ENCODE measurements around the gene ZNF385B.
"Not testable (repeated sequence)": the region's sequence is repeated elsewhere in the genome, so short reads cannot be mapped to it uniquely, and the experiment has no call there.

ZNF385B gene

GRCh38 chr2:179629776-179630175, 231.6 kb downstream of the ZNF385B start:
- not testable (repeated sequence) for DNase-seq (ENCODE audit: low spot score)

GRCh38 chr2:179626261-179626660, 235.2 kb downstream of the ZNF385B start:
- no peak for DNase-seq (ENCODE audit: low spot score)

GRCh38 chr2:179622635-179623300, 238.6 kb downstream of the ZNF385B start:
- DNase-seq (ENCODE audit: low spot score) = no peak

- DNase-seq (ENCODE audit: low spot score) = no peak
Measured at GRCh38 chr2:179622112-179622511, 239.3 kb downstream of the ZNF385B start.

GRCh38 chr2:179619947-179620467, 241.4 kb downstream of the ZNF385B start:
- DNase-seq (ENCODE audit: low spot score) = no peak

- DNase-seq (ENCODE audit: low spot score) = no peak
Measured at GRCh38 chr2:179614121-179614520, 247.3 kb downstream of the ZNF385B start.

- DNase-seq (ENCODE audit: low spot score) = no peak
Measured at GRCh38 chr2:179613701-179614100, 247.7 kb downstream of the ZNF385B start.

GRCh38 chr2:179613299-179613651, 248.1 kb downstream of the ZNF385B start:
- DNase-seq (ENCODE audit: low spot score) = no peak

GRCh38 chr2:179612591-179613298, 248.7 kb downstream of the ZNF385B start:
- no peak for DNase-seq (ENCODE audit: low spot score)

GRCh38 chr2:179612108-179612507, 249.3 kb downstream of the ZNF385B start:
- DNase-seq (ENCODE audit: low spot score) = no peak

GRCh38 chr2:179606141-179606540, 255.3 kb downstream of the ZNF385B start:
- DNase-seq (ENCODE audit: low spot score) = no peak

- DNase-seq (ENCODE audit: low spot score) = no peak
Measured at GRCh38 chr2:179605341-179605740, 256.1 kb downstream of the ZNF385B start.

GRCh38 chr2:179604598-179604997, 256.8 kb downstream of the ZNF385B start:
- DNase-seq (ENCODE audit: low spot score) = no peak

- no peak for DNase-seq (ENCODE audit: low spot score)
Measured at GRCh38 chr2:179602452-179602851, 259.0 kb downstream of the ZNF385B start.

GRCh38 chr2:179596018-179596417, 265.4 kb downstream of the ZNF385B start:
- DNase-seq (ENCODE audit: low spot score) = no peak

GRCh38 chr2:179595284-179595683, 266.1 kb downstream of the ZNF385B start:
- no peak for DNase-seq (ENCODE audit: low spot score)

- DNase-seq (ENCODE audit: low spot score) = no peak
Measured at GRCh38 chr2:179594268-179595112, 266.9 kb downstream of the ZNF385B start.

- no peak for DNase-seq (ENCODE audit: low spot score)
Measured at GRCh38 chr2:179593323-179593722, 268.1 kb downstream of the ZNF385B start.

- DNase-seq (ENCODE audit: low spot score) = no peak
Measured at GRCh38 chr2:179592167-179592936, 269.1 kb downstream of the ZNF385B start.

GRCh38 chr2:179591690-179592089, 269.7 kb downstream of the ZNF385B start:
- no peak for DNase-seq (ENCODE audit: low spot score)

GRCh38 chr2:179588486-179589145, 272.8 kb downstream of the ZNF385B start:
- DNase-seq (ENCODE audit: low spot score) = no peak

Data from hematopoietic multipotent progenitor cell treated with erythropoietin and hydrocortisone succinate and interleukin-3 and kit ligand, for 15 days (in vitro differentiated cells).